ENCODE data around the gene RASGRP3. TPM values are rescaled to one million over a fixed set of nuclear protein-coding genes. Genes with fewer than 3 reads are reported as not detected.

The RASGRP3 gene
- total RNA-seq, 1 donor from 2014 or later, result 2.5 TPM

DNA sequence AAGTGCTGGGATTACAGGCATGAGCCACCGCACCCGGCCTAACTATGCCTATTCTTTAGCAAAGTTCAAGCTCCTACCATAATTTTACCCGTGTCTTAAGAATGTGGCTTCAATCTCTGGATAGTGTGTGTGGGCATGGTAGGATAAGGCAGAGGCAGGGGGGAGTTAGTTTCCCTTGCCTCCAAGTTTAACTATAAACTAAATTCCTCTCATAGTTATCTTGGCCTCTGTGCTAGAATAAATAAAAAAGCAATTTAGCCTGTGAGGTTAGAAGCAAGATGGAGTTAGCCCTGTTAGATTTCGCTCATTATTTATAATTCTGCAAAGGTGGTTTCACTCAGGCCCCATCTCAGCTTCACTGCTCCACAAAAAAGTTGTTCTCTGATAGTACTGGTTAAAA, 129.7 kb downstream of the RASGRP3 start:
- Mint-ChIP-seq H3K27me3 (ENCODE audit: low read depth) (peaks cover 3% of the 10 kb centered on the region), H3K4me1 (ENCODE audit: low read depth) (no peaks in the 10 kb centered on the region), H3K27ac (no peak overlapping the region), H3K4me3 (ENCODE audit: low read depth) (no peak overlapping the region), H3K9me3 (no peaks in the 10 kb centered on the region), H3K36me3 (ENCODE audit: low read depth) (no peaks in the 10 kb centered on the region)
- intact Hi-C loops (cut with micrococcal nuclease), result no loop called here
- DNase-seq (ENCODE audit: low spot score), result no peak

DNA sequence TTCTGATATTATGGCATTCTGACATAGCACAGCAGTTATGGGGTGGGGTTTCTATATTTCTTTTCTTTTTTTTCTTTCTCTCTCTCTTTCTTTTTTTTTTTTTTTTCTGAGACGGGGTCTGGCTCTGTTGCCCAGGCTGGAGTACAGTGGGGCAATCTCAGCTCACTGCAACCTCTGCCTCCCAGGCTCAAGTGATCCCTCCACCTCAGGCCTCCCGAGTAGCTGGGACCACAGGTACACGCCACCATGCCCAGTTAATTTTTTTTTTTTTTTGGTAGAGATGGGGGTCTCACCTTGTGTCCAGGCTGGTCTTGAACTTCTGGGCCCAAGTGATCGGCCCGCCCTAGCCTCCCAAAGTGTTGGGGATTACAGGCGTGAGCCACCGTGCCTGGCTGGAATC, 130.2 kb downstream of the RASGRP3 start:
- DNase-seq (ENCODE audit: low spot score), result no peak
- no peak overlapping the region for H3K27ac Mint-ChIP-seq
- H3K4me3 Mint-ChIP-seq (ENCODE audit: low read depth), result no peak overlapping the region
- no peaks in the 10 kb centered on the region for H3K36me3 Mint-ChIP-seq (ENCODE audit: low read depth)
- H3K9me3 Mint-ChIP-seq, result no peaks in the 10 kb centered on the region
- H3K27me3 Mint-ChIP-seq (ENCODE audit: low read depth), result peaks cover 3% of the 10 kb centered on the region
- intact Hi-C loops (cut with micrococcal nuclease), result no loop called here
- H3K4me1 Mint-ChIP-seq (ENCODE audit: low read depth), result no peaks in the 10 kb centered on the region

DNA sequence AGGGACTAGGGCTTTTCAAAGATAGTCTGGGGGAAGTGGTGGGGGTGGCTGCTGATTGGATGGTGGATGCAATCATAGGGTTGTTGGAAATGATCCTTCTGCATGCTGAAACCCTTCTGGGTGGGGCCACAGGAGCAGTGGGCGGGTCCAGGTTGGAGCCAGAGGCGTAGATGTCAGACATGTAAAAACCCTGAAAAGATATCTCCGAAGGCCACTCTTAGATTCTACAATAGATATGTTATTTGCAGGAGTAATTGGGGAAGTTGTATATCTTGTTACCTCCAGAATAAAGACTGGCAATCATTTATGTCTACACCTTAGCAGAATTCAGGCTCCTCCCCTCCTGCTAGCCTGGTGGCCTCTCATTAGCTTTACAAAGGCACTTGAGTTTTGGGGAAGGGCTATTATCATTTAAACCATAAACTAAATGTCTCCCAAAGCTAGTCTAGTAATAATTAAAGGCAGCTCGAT, 130.8 kb downstream of the RASGRP3 start:
- no peaks in the 10 kb centered on the region for H3K36me3 Mint-ChIP-seq (ENCODE audit: low read depth)
- intact Hi-C loops (cut with micrococcal nuclease), result no loop called here
- H3K4me1 Mint-ChIP-seq (ENCODE audit: low read depth), result no peaks in the 10 kb centered on the region
- no peak overlapping the region for H3K27ac Mint-ChIP-seq
- H3K9me3 Mint-ChIP-seq, result no peaks in the 10 kb centered on the region
- no peak overlapping the region for H3K4me3 Mint-ChIP-seq (ENCODE audit: low read depth)
- H3K27me3 Mint-ChIP-seq (ENCODE audit: low read depth), result peaks cover 3% of the 10 kb centered on the region
- no peak for DNase-seq (ENCODE audit: low spot score)

DNA sequence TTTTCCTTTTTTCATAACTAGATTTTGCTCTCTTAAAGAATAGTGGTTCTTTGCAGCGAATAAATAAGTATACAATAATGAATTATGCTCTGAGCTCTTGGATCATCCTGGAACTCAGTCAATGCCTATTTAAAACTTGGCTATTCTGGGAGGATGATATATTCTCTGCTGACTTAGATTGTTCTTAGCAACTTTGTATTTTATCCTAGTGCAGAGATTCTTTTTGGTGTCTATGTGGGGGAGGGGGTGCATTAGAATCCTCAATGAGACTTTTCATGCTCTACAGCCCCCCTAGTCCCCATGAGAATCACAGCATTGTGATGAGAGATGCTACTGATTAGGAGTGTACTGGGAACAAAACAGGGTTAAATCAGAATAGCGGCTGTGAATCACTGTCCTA, 131.5 kb downstream of the RASGRP3 start:
- DNase-seq (ENCODE audit: low spot score), result no peak
- intact Hi-C loops (cut with micrococcal nuclease), result no loop called here
- no peak overlapping the region for H3K27ac Mint-ChIP-seq

GRCh38 chr2:33614190-33614589, 137.7 kb downstream of the RASGRP3 start:
- Mint-ChIP-seq H3K27me3 (ENCODE audit: low read depth) (no peaks in the 10 kb centered on the region), H3K27ac (no peak overlapping the region), H3K36me3 (ENCODE audit: low read depth) (no peaks in the 10 kb centered on the region), H3K4me3 (ENCODE audit: low read depth) (no peak overlapping the region), H3K9me3 (peaks cover 30% of the 10 kb centered on the region), H3K4me1 (ENCODE audit: low read depth) (no peaks in the 10 kb centered on the region)
- no peak for DNase-seq (ENCODE audit: low spot score)
- intact Hi-C loops (cut with micrococcal nuclease), result no loop called here

More for the DNA sequence above, 131.5 kb downstream of the RASGRP3 start:
- no peaks in the 10 kb centered on the region for H3K4me1 Mint-ChIP-seq (ENCODE audit: low read depth)
- no peaks in the 10 kb centered on the region for H3K9me3 Mint-ChIP-seq
- H3K36me3 Mint-ChIP-seq (ENCODE audit: low read depth), result no peaks in the 10 kb centered on the region
- no peak overlapping the region for H3K4me3 Mint-ChIP-seq (ENCODE audit: low read depth)
- H3K27me3 Mint-ChIP-seq (ENCODE audit: low read depth), result peaks cover 3% of the 10 kb centered on the region

Other genes with a start within 250 kb of the RASGRP3 start
- 62.7 and 63.8 TPM in 2 replicates for gene FAM98A, start 122.7 kb downstream of the RASGRP3 start, total RNA-seq

Data from activated T-helper 2 cell treated with anti-CD3 and anti-CD28 coated beads, Interferon-gamma antibody, Interleukin-2, Interleukin-4, amounts not matched to agents 10 μg/mL and 5 μg/mL and 100 μg/mL, durations not matched to agents 14 hours and 24 hours and 36 hours (primary cell).